Activated CD4-positive, alpha-beta T cell treated with anti-CD3 and anti-CD28 coated beads for 48 hours (primary cell): ENCODE results near the gene ZSCAN16.
"Not testable (repeated sequence)": the region's sequence is repeated elsewhere in the genome, so short reads cannot be mapped to it uniquely, and the experiment has no call there.

ENCODE experiments used
- DNase-seq: peaks from one replicate; pipeline ENCODE4 v3.0.0-alpha.2; 2020

The ZSCAN16 gene

GRCh38 chr6:28124350-28124970 is at the start of gene ZSCAN16:
Gene ZSCAN16, plus strand, starts transcription at chr6:28124609. Its CDS starts 835 bp downstream, at chr6:28125444.
- DNase-seq = peak; percentile 82

- DNase-seq = no peak
These were observed 46.4 kb upstream of the ZSCAN16 start for GRCh38 chr6:28078050-28078449.

GRCh38 chr6:28078836-28079235 is 45.6 kb upstream of the ZSCAN16 start:
- DNase-seq = no peak

GRCh38 chr6:28080381-28080630 is 44.1 kb upstream of the ZSCAN16 start, which contains the start of gene ZNF165:
Gene ZNF165, plus strand, starts transcription at chr6:28080568. Its CDS starts 4,913 bp downstream, at chr6:28085481.
- DNase-seq = not testable (repeated sequence)

- DNase-seq = peak; percentile 92
These were observed 43.6 kb upstream of the ZSCAN16 start for GRCh38 chr6:28080631-28081485.

GRCh38 chr6:28081486-28081751 is 43.0 kb upstream of the ZSCAN16 start:
- DNase-seq = no peak

GRCh38 chr6:28082939-28083338 is 41.5 kb upstream of the ZSCAN16 start:
- no peak for DNase-seq

- no peak for DNase-seq
These were observed 35.4 kb upstream of the ZSCAN16 start for GRCh38 chr6:28089054-28089453.

- DNase-seq = no peak
These were observed 33.4 kb upstream of the ZSCAN16 start for GRCh38 chr6:28090917-28091586.

- DNase-seq = not testable (repeated sequence)
These were observed 22.2 kb upstream of the ZSCAN16 start for GRCh38 chr6:28102222-28102621.

GRCh38 chr6:28102699-28103098 is 21.7 kb upstream of the ZSCAN16 start:
- not testable (repeated sequence) for DNase-seq

GRCh38 chr6:28104392-28105244 is 19.8 kb upstream of the ZSCAN16 start:
- DNase-seq = peak; percentile 89

GRCh38 chr6:28105245-28105639 is 19.2 kb upstream of the ZSCAN16 start:
- no peak for DNase-seq

- no peak for DNase-seq
These were observed 16.9 kb upstream of the ZSCAN16 start for GRCh38 chr6:28107506-28107905.

GRCh38 chr6:28111964-28112363 is 12.4 kb upstream of the ZSCAN16 start:
- no peak for DNase-seq

GRCh38 chr6:28115799-28116198 is 8.6 kb upstream of the ZSCAN16 start:
- DNase-seq = no peak

GRCh38 chr6:28117386-28118050 is 6.9 kb upstream of the ZSCAN16 start:
- no peak for DNase-seq

- DNase-seq = no peak
These were observed 6.2 kb upstream of the ZSCAN16 start for GRCh38 chr6:28118217-28118616.

- no peak for DNase-seq
These were observed 2.5 kb upstream of the ZSCAN16 start for GRCh38 chr6:28121876-28122275.

- DNase-seq = not testable (repeated sequence)
These were observed 2.1 kb upstream of the ZSCAN16 start for GRCh38 chr6:28122283-28122682.

GRCh38 chr6:28124971-28125353 is 553 bp downstream of the ZSCAN16 start:
- DNase-seq = no peak

GRCh38 chr6:28125401-28125800 is 992 bp downstream of the ZSCAN16 start:
- no peak for DNase-seq

GRCh38 chr6:28134015-28134414 is 9.6 kb downstream of the ZSCAN16 start:
- DNase-seq = peak; percentile 26
